HG02973 (cell line): Measurements from ENCODE around the gene GPAT2.
"Not testable (repeated sequence)": the region's sequence is repeated elsewhere in the genome, so short reads cannot be mapped to it uniquely, and the experiment has no call there.

Experiments used
- ATAC-seq: cut with Tn5 transposase; IDR thresholded peaks from one replicate; pipeline ENCODE4 v1.9.1; 2021; ENCODE audit warnings: moderate library complexity; ENCODE audit not compliant: unreplicated experiment

Gene GPAT2

DNA sequence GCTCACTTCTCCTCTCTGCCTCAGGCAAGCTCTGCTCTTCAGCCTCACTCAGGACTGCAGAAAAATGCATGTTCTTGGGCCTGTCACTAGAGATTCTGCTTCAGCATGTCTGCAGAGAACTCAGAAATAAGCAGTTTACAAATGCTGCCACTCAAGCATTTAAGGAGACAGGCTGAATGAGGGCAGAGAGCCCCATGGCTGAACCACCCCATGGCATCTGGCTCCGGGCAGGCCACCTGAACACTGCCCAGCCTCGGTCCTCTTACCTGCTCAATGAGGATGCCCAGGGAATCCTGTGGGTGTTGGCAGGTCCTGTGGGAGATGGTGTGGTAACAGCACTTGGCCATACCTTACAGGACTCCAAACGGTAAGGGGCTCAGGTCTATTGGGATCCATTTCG is 31.2 kb upstream of the GPAT2 start:
- not testable (repeated sequence) for ATAC-seq

DNA sequence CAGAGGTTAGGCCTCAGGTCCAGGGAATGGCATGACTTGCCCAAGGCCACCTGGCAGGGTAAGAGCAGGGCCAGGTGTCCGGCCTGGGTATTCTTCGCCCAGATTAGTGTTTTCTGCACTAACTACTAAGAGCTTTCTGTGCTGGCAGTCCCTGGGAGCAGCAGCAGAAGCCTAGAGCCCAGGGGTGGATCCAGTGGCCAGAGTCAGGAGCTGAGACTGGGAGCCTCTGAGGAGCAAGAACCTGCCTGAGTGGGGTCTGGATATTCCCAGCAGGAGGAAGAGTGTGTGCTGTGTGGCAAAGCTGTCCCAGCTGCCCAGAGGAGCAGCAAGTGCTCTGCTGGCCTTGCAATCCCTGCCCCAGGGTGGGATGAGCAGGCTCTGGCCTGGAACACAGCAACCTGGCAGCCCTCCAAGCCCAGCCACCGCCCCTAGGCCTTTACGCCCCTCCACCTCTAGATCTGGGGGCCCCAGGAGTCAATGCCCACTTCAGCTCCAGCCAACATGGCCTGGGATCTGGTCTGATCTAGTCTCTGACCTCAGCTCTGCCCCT is 30.7 kb upstream of the GPAT2 start:
- no peak for ATAC-seq

DNA sequence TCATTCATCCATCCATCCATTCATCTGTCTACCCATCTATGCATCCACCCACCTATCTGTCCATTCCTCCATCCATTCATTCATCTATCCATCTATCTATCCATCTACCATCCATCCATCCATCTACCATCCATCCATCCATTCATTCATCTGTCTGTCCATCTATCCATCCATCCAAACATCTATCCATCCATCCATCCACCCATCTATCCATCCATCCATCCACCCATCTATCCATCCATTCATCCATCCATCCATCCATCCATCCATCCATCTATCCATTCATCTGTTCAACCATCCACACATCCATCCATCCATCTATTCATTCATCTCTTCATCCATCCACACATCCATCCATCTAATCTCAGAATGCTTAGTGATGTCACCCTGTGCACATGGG is 30.0 kb upstream of the GPAT2 start:
- not testable (repeated sequence) for ATAC-seq

DNA sequence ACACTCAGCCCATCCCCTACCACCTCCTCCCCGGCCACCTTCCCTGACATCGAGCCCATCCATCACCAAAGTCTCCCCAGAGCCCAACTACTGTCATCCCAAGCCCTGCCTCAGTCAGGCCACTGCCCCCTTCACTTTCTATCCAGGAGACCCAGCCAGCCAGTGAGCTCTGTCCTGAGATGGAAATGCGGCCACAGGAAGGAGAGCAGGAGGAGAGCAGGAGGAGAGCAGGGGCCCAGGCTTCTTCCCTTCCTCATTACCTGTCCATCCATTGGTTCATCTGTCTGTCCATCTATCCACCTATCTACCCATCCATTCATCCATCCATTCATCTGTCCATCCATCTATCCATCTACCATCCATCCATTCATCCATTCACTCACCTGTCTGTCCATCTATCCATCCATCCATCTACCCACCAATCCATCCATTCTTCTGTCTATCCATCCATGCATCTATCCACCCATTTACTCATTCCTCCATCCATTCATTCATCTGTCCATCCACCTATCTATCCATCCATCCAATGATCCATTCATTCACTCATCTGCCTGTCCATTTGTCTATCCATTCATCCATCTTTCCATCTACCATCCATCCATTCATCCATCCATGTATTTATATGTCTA is 29.4 kb upstream of the GPAT2 start:
- not testable (repeated sequence) for ATAC-seq

DNA sequence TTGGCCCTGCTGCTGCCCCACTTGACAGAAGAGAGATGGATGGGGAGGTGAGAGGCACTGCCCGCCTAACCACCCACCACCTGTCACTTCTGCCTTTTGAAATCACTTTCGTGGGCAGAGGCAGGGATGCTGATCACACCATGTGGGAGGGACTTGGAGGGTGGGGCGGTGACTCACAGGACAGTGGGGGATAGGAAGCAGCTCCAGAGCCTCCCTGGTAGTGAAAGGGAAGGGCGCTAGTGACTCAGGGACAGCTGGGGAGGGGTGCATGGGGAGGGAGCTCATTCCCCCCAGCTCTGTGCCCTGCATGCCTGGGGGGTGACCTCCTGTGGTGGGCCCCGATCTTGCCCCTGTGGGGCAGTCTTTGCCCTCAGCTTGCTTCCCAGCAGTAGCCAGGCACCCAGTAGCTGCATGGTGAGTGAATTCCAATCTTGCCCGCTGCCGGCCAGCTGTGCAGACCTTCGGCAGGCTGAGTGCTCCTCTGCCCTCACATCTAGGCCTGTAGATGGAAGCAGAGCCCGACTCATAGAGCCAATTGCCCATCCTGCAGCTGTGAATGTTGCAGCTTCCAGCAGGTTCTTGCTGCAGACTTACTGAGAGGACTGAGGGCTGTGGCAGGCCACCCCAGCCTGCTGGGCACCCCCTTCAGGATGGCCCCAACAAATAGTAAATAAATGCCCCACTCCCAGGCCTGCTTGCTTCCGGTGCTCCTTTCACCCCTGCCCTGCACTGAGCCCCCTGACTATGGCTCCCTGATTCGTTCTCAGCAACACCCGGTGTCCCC is 28.6 kb upstream of the GPAT2 start:
- ATAC-seq, result not testable (repeated sequence)

DNA sequence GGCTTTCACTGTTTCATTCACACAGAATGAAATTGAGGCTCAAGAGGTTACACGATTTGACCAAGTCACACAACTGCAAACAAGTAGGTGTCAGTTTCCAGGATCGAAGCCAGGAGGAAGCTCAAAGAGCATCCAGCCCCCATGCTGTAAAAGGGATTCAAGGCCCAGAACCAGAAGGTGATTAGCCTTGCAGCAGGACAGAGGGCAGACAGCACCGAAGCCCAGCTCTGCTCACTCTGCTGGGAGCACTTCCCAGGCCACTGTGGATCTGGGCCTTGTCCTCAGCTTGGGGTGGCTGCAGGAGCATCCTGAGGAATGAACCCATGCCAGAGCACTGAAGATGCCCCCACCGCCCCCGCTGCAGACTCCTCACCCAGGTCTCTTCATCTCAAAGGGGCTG is 27.8 kb upstream of the GPAT2 start:
- not testable (repeated sequence) for ATAC-seq

DNA sequence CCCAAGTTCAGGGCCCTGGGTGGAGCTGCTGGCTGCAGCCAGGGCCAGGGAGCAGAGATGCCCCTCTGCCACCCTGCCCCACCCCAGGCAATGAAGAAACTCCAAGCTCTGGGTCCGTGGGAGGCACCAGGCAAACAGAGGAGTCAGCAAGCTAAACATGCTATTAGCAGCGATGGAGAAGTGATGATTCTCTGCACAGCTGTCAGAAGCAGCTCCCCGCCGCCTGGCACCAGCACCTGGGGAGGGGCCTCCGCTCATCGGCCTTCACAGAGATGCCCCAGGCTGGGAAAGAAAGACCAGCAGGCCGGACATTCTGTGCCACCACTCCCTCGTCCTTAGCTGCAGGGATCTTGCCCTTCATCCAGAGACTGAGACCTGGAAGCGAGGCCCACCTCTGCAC is 27.2 kb upstream of the GPAT2 start:
- ATAC-seq, result not testable (repeated sequence)

DNA sequence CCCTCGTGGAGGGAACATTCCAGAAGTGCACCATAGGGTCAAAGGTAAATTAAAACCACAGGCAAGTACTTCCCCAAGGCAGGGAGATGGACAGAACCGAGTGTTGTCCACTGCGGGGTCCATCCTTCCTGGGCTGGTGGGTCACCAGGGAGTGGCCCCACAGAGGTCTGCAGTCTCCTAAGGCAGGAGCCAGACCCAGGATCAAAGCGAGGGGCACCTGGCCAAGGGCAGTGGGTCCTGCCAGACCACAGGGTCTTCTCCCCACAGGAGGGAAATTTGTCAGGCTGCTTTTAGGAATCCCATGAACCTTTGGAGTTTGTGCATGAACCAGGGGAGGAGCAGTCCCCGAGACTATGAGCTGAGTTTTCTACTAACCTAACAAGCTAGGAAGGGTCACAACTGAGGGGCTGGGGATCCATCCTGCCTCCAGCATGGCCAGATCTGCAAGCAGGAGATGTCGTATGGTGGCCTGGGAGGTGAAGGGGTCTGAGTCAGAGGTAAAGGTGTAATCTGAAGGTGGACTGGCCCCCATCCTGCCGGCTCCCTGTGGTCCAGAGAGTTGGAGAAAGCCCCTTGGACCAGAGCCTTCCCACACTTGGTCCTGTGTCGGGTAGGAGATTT is 26.6 kb upstream of the GPAT2 start:
- ATAC-seq, result not testable (repeated sequence)

DNA sequence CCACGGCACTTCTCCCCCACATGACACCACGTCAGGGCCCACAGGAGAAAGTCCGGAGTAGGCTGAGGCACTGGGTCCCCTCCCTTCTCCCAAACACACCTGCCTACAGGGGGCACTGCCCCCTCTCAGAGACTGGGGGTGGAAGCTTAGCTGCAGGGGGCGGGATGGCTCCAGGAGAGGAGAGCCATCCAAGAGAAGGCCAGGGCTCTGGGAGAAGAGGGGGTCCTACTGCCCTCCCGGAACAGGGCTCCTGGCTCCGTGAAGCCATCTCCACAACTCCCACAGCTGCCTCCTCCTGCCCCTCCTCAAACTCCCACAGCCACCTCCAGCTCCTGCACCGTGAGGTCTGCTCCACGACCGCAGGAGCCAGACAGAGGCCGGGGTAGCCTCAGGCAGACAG is 25.6 kb upstream of the GPAT2 start:
- ATAC-seq, result not testable (repeated sequence)

DNA sequence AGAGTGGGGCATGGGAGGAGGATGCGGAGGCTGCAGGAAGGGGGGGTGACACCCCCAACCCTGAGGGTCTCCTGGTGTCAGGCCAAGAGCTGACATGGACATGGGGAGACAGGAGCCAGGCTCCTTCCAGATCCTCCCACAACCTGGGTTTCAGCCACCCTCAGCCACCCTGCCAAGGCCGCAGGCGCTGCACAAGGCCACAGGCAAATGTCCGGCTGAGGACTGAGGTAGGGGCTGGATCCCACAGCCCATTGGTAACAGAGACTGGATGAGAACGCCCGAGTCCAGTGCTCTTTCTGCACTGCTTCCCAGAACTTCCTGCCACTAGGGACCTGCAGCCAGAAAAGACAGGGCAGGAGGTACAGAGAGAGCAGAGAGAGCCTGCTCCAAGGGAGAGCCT is 24.7 kb upstream of the GPAT2 start:
- not testable (repeated sequence) for ATAC-seq

DNA sequence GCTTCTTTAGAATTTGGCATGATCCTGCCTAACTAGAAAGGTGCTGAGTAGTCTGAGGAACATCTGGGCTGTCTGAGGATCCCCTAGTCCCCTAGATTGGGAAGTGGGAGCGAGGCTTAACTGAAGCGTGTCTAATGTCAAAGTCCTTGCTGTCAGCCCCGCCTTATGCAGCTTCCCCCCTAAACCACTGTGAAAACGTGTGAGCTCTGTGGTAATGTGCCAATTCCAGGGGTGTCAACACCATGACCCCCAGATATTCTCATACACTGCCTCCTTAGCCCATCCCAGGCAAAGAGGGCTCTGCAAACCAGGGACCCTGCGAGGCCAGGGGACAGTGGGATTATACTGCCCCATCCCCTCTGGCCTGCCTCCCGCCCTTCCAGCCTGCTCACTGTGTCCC is 21.1 kb upstream of the GPAT2 start:
- ATAC-seq, result not testable (repeated sequence)

DNA sequence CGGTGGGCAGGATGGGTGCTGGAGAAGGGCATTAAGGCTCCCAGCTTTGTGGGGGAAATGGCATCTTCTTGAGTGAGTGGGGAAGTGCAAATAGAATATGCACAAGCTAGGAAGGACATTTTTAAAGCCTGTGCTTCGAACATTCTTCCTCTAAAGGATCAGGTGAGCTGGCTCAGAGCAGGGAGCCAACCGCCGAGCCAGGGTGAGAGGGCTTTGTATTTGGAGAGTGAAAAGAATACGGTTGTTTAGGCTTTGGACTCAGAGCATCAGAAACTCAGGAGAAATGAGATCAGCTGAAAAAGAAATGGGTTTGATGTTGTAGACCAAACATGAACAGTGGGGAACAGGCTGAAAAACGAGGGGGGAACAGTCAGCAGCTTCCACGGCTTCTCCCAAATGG is 19.8 kb upstream of the GPAT2 start:
- ATAC-seq, result not testable (repeated sequence)

DNA sequence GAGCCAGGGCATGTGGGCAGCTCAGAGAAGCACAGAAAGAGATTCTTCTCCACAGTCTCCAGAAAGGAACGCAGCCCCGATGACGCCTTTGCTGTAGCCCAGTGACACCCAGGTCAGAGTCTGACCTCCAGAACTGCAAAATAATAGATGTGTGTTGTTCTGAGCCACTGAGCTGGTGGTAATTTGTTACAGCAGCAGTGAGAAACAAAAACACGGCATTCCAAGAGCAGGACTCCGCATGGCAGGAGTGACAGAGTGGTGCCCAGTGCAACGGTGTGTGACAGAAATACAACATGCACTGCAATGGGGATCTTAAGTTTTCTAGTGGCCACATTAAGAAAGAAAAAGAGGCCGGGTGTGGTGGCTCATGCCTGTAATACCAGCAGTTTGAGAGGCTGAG is 18.7 kb upstream of the GPAT2 start:
- ATAC-seq, result not testable (repeated sequence)

DNA sequence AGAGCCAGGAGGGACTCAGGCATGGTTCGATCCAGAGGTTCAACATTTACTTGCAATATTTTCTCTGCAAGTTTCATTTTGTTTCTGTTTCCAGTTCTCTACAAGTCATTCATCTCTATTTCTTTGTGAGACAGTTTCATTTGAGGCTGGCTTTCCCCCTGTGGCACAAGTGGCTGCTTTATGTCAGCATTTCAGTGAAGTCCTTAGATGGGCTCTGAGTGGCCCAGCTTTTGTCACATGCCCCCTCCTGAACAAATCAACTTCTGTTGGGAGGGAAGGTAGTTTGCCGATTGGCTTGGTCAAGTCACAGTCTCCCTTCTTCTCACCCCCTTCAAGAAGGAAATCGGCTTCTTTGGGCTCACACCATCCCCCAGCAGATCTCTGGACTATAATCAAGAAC is 17.9 kb upstream of the GPAT2 start:
- ATAC-seq, result not testable (repeated sequence)

DNA sequence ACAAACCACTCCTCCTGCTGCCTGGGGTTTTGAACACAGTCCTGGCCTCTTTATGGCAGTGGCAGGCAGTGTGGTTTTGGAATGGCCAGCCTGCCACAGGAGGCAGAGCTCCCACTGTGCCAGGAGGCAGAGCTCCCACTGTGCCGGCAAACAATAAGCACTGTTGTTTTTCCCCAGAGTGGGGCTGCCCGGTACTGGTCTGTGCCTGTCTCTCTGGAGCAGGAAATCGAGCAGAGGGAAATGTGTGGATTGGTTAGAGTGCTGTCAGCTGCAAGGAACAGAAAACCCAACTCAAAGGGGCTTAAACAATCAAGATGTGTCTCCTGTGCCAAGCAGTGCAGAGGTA is 15.2 kb upstream of the GPAT2 start:
- not testable (repeated sequence) for ATAC-seq

DNA sequence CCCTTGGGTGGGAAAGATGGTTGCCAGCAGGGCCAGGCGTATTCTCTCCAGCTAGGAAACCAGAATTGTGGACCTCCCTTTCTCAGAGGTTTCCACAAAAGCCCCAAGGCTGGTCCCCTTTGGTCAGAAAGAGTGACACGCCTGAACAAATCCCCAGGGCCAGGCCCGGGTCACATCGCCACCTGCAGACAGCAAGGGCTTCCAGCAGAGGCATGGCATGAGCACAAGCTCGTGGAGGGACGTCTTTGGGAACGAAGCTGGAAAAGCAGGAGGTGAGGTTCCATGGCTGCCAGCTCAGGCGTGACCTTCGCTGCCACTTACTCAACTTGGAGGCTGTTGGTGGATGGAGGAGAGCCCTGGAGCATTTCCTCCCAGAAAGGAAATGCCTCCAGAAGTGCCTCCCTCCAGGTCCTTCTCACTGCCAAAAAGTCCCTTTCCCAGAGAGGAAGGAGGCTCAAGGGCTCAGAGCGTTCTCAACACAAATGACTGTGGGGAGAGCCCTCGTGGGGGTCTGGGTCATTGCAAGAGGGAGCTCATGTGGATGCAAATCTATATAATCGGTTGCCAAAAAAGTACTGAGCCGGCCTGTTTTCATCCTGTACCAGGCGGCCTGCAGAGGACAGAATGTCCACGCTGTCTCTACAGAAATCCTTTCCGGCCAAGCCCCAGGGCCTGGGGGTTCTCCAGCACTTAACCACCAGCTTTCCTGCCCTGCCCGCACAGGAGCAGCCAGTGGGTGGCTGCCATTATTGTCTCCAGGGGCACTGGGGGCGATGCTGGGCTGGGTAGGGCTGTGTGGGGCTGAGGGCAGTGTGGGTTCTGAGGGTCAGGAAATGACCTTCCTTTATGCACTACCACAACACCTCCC is 14.6 kb upstream of the GPAT2 start:
- not testable (repeated sequence) for ATAC-seq

DNA sequence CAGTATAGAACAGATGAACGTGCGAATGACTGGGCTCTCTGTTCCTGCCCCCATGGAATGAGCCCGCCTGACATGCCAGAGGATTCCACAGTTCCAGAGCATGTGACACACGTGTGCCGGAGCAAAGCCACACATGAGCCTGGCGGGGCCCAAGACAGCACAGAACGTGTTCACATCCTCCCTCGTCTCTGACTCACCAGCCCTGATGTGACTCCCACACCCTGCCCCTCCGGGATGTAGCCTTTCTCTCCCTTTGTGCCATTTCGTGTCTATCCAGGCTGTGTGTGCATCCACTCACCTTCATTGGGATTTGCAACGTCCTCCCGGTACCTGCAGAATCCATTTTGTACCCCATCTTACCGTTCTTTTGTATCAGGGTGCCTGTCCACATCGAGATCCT is 838 bp upstream of the GPAT2 start:
- ATAC-seq, result not testable (repeated sequence)

DNA sequence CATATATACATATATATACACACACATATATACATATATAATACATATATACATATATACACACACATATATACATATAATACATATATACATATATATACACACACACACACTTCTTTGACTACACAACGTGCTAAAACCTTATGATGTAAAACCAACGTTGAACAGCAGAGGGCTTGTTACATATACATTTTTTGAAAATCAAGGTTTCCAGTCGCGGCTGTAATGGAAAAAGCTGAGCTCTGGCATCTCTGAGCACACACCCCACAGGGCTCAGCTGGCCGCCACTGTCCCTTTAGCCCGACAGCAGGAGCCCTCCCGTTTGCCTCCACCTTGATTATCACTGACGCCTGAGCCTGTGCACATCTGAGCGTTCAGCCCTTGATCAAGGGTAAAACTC is 719 bp downstream of the GPAT2 start:
- not testable (repeated sequence) for ATAC-seq

DNA sequence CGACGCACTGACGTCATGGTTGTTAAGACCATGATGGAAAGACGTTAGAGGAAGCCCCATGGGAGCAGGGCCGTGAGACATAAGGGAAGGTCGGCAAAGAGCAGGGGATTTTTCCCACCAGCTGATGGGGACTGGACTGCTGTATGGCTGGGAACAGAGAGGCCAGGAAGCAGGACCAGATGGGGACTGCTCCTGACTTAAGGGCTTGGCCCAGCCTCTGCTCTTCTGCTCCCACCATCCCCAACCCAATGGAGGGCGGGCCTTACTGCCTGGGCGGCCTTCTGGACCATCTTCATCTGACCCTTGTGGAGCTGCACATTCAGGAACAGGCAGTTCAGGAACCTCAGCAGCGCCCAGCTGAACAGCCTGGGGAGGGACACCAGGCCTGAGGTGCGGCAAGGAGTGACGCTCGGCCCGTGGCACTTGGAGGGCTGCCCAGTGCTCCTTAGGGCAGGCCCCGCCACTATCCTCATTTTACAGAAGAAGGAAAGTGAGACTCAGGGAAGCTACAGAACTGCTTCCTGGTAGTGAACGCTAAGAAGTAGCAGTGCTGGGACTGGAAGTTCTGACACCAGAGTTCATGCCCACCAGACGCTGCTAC is 6.9 kb downstream of the GPAT2 start:
- not testable (repeated sequence) for ATAC-seq

DNA sequence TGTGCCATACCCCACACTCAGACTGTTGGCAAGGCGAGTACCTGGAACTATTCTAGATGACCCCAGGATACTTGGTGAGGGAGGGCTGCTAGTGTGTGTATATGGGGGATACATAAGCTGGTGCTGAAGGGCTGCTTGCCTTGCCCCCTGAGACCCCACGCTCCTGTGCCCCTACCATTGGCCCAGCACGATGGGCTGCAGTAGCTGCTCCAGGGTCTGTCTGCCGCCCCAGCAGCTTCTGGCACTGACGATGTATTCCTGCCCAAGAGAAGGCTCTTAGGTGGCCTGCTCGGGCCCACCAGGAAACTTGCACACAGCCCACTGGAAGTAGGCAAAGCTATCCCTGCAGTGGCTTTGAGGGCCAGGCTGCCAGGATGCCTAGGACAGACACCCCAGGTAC is 9.0 kb downstream of the GPAT2 start:
- ATAC-seq, result not testable (repeated sequence)

DNA sequence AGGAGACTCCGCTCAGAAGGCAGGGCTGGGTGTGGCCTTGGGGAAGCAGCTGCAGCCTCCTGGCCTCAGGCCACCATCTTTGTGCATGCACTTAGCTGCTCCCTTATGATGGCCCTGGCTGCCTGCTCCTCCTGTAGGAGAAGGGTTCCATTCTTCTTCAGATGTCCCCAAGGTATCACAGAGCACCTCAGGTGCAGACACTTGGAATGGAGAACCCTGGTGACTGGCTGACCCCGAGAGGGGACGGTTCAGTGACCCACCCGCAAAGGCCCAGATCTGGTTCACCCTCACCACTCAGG is 9.6 kb downstream of the GPAT2 start:
- ATAC-seq, result no peak
